Liver (tissue), 9 donors: ENCODE results near the gene TNFSF12. TPM values are rescaled to one million over a fixed set of nuclear protein-coding genes. Genes with fewer than 3 reads are reported as not detected.

Source experiments
- DNase-seq: peaks from one replicate; pipeline ENCODE4 v3.0.0-alpha.2; 2017; ENCODE audit warnings: low spot score
- H3K27ac ChIP-seq, 2 donors: one replicate each; pipeline ENCODE4 v1.7.0; 2013; ENCODE audit warnings: inconsistent platforms in 2 of 2, low read length in 2 of 2, control low read depth in 1 of 2, low read depth in 1 of 2, mild to moderate bottlenecking in 1 of 2
- H3K27me3 ChIP-seq, 4 donors: one replicate each; pipeline versions ENCODE4 v1.6.1 to v1.7.0; 2013; ENCODE audit warnings: low read length in 3 of 4, inconsistent platforms in 1 of 4, mild to moderate bottlenecking in 1 of 4, moderate library complexity in 1 of 4; ENCODE audit not compliant: control insufficient read depth in 4 of 4, insufficient read depth in 4 of 4
- H3K36me3 ChIP-seq, 4 donors: one replicate each; pipeline versions ENCODE4 v1.6.1 to v1.7.0; 2013; ENCODE audit warnings: low read length in 3 of 4, mild to moderate bottlenecking in 3 of 4, low read depth in 1 of 4, moderate library complexity in 1 of 4; ENCODE audit not compliant: control insufficient read depth in 4 of 4, insufficient read depth in 3 of 4
- H3K4me1 ChIP-seq, 4 donors: one replicate each; pipeline versions ENCODE4 v1.6.1 to v1.7.0; 2013; ENCODE audit warnings: low read length in 3 of 4, mild to moderate bottlenecking in 3 of 4, moderate library complexity in 1 of 4; ENCODE audit not compliant: control insufficient read depth in 4 of 4, insufficient read depth in 4 of 4
- H3K4me3 ChIP-seq, 3 donors: one replicate each; pipeline versions ENCODE4 v1.6.1 to v1.7.0; 2013; ENCODE audit warnings: low read length in 3 of 3, control low read depth in 1 of 3, low read depth in 1 of 3, mild to moderate bottlenecking in 1 of 3
- H3K9ac ChIP-seq, 2 donors: one replicate each; pipeline ENCODE4 v1.7.0; 2013; ENCODE audit warnings: low read length in 2 of 2, mild to moderate bottlenecking in 2 of 2, moderate library complexity in 2 of 2, control low read depth in 1 of 2, low read depth in 1 of 2
- H3K9me3 ChIP-seq, 4 donors: one replicate each; pipeline versions ENCODE4 v1.6.1 to v1.7.0; 2013; ENCODE audit warnings: low read length in 3 of 4; ENCODE audit not compliant: control insufficient read depth in 4 of 4
- ATF3 ChIP-seq: IDR thresholded peaks from 2 replicates; pipeline ENCODE4 v1.6.1; 2016; ENCODE audit warnings: antibody characterized with exemption
- CTCF ChIP-seq: fragments of 150-350 bp; IDR thresholded peaks from 2 replicates; pipeline ENCODE4 v1.5.1; 2017; ENCODE audit warnings: improper control_type of control experiment, low read depth, low read length; ENCODE audit not compliant: missing input control
- EGR1 ChIP-seq, 2 donors: IDR thresholded peaks; 2 replicates each; pipeline ENCODE4 v1.6.1; 2016 to 2018; ENCODE audit warnings: antibody characterized with exemption in 2 of 2, low read depth in 2 of 2
- FOXA1 ChIP-seq: IDR thresholded peaks from 2 replicates; pipeline ENCODE4 v1.6.1; 2016; ENCODE audit warnings: antibody characterized with exemption
- FOXA2 ChIP-seq: IDR thresholded peaks from 2 replicates; pipeline ENCODE4 v1.6.1; 2016; ENCODE audit warnings: antibody characterized with exemption
- GABPA ChIP-seq, 2 donors: IDR thresholded peaks in 1 of 2; conservative IDR thresholded peaks in 1 of 2; 2 replicates each; pipeline ENCODE4 v1.6.1; 2016; ENCODE audit warnings: antibody characterized with exemption in 2 of 2, mild to moderate bottlenecking in 1 of 2, moderate library complexity in 1 of 2
- HNF4A ChIP-seq, 2 donors: conservative IDR thresholded peaks; 2 replicates each; pipeline ENCODE4 v1.6.1; 2016; ENCODE audit warnings: antibody characterized with exemption in 2 of 2, mild to moderate bottlenecking in 2 of 2
- HNF4G ChIP-seq: IDR thresholded peaks from 2 replicates; pipeline ENCODE4 v1.6.1; 2016; ENCODE audit warnings: antibody characterized with exemption
- JUND ChIP-seq, 2 donors: IDR thresholded peaks; 2 replicates each; pipeline ENCODE4 v1.6.1; 2016; ENCODE audit warnings: antibody characterized with exemption in 2 of 2
- MAX ChIP-seq: IDR thresholded peaks from 2 replicates; pipeline ENCODE4 v1.6.1; 2016; ENCODE audit warnings: antibody characterized with exemption
- NR2F2 ChIP-seq: IDR thresholded peaks from 2 replicates; pipeline ENCODE4 v1.6.1; 2016; ENCODE audit warnings: antibody characterized with exemption
- RAD21 ChIP-seq, 2 donors: IDR thresholded peaks; 2 replicates each; pipeline ENCODE4 v1.6.1; 2016; ENCODE audit warnings: antibody characterized with exemption in 2 of 2, mild to moderate bottlenecking in 2 of 2
- RXRA ChIP-seq, 2 donors: IDR thresholded peaks; 2 replicates each; pipeline ENCODE4 v1.6.1; 2017 to 2018; ENCODE audit warnings: antibody characterized with exemption in 2 of 2, mild to moderate bottlenecking in 1 of 2
- SP1 ChIP-seq: IDR thresholded peaks from 2 replicates; pipeline ENCODE4 v1.6.1; 2018; ENCODE audit warnings: antibody characterized with exemption, mild to moderate bottlenecking
- TAF1 ChIP-seq: conservative IDR thresholded peaks from 2 replicates; pipeline ENCODE4 v1.6.1; 2016; ENCODE audit warnings: antibody characterized with exemption, mild to moderate bottlenecking
- YY1 ChIP-seq: IDR thresholded peaks from 2 replicates; pipeline ENCODE4 v1.6.1; 2016; ENCODE audit warnings: antibody characterized with exemption, mild to moderate bottlenecking
- WGBS: extraction: QIAGEN DNeasy Blood & Tissue Kit; methylation state at CpG from one replicate; pipeline ENCODE4 v1.1.7; 2013; 5-methylcytosine and 5-hydroxymethylcytosine counted together
- polyA plus RNA-seq, 2 donors: library from polyadenylated mRNA; stranded (reverse) in 1 of 2; unstranded in 1 of 2; fragments of 200-250 nt in 1 of 2; fragments of >200 nt in 1 of 2; fragmentation: Nextera tagmentation in 1 of 2; extraction: Ambion mirVana in 1 of 2; gene quantifications; one replicate each; pipeline versions ENCODE4 v1.2.1 to v1.2.3, GENCODE V29; 2013 to 2015
- total RNA-seq, 2 donors: library from RNA; depleted of rRNA; stranded (reverse); fragments of >200 nt; gene quantifications; one replicate each; pipeline ENCODE4 v1.2.3, GENCODE V29; 2014
- TF ChIP-seq, protein P1 (sequence below): IDR thresholded peaks from 2 replicates; pipeline ENCODE4 v1.6.1; 2016; ENCODE audit warnings: antibody characterized with exemption, mild to moderate bottlenecking
- TF ChIP-seq, protein P2 (sequence below): IDR thresholded peaks from 2 replicates; pipeline ENCODE4 v1.6.1; 2016; ENCODE audit warnings: antibody characterized with exemption
- donor health status: healthy.
- donor health status: healthy.
- donor health status: healthy.
- donor health status: healthy.
- donor health status: healthy.

TNFSF12 gene
- total and polyA plus RNA-seq, 4 donors: 4.2 to 13.1 (median 5.4) TPM

DNA sequence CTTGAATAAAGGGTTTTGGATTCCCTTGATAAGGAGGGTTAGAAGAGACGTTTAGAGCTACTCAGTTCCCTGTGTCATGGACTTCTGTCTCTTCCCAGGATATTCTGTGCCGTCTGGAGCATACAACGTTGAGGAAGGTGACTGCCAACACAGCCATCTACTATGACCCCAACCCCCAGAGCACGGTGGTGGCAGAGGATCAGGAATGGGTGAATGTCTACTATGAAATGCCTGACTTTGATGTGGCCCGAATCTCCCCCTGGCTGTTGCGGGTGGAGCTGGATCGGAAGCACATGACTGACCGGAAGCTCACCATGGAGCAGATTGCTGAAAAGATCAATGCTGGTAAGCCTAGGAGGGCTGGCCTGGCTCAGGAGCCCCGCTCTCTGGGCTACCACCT is 40.0 kb upstream of the TNFSF12 start:
- Histone ChIP-seq H3K27ac (no peak overlapping the region), H3K27me3 (no peaks in the 10 kb centered on the region), H3K4me1 (no peaks in the 10 kb centered on the region), H3K9ac (no peak overlapping the region), H3K36me3 (peaks cover 18 to 91% (median 65%) of the 10 kb centered on the region in 4 donors), H3K4me3 (no peak overlapping the region), H3K9me3 (no peaks in the 10 kb centered on the region)
- TF ChIP-seq HNF4G (no peak), FOXA2 (no peak), RAD21 (IDR thresholded peaks at IDR 0.05) (no peak), ATF3 (no peak), CTCF (no peak), MAX (no peak), YY1 (no peak), SP1 (no peak), EGR1 (IDR thresholded peaks at IDR 0.05; ENCODE audit: low read depth in 2 of 2) (no peak), JUND (IDR thresholded peaks at IDR 0.05) (no peak), HNF4A (conservative IDR thresholded peaks at IDR 0.05) (no peak), GABPA (IDR thresholded peaks at IDR 0.05 in 1 of 2, conservative IDR thresholded peaks at IDR 0.05 in 1 of 2) (no peak), RXRA (IDR thresholded peaks at IDR 0.05) (no peak), FOXA1 (no peak), NR2F2 (no peak), TAF1 (no peak)
- TF ChIP-seq, protein P1, sequence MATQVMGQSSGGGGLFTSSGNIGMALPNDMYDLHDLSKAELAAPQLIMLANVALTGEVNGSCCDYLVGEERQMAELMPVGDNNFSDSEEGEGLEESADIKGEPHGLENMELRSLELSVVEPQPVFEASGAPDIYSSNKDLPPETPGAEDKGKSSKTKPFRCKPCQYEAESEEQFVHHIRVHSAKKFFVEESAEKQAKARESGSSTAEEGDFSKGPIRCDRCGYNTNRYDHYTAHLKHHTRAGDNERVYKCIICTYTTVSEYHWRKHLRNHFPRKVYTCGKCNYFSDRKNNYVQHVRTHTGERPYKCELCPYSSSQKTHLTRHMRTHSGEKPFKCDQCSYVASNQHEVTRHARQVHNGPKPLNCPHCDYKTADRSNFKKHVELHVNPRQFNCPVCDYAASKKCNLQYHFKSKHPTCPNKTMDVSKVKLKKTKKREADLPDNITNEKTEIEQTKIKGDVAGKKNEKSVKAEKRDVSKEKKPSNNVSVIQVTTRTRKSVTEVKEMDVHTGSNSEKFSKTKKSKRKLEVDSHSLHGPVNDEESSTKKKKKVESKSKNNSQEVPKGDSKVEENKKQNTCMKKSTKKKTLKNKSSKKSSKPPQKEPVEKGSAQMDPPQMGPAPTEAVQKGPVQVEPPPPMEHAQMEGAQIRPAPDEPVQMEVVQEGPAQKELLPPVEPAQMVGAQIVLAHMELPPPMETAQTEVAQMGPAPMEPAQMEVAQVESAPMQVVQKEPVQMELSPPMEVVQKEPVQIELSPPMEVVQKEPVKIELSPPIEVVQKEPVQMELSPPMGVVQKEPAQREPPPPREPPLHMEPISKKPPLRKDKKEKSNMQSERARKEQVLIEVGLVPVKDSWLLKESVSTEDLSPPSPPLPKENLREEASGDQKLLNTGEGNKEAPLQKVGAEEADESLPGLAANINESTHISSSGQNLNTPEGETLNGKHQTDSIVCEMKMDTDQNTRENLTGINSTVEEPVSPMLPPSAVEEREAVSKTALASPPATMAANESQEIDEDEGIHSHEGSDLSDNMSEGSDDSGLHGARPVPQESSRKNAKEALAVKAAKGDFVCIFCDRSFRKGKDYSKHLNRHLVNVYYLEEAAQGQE: no peak
- TF ChIP-seq, protein P2, sequence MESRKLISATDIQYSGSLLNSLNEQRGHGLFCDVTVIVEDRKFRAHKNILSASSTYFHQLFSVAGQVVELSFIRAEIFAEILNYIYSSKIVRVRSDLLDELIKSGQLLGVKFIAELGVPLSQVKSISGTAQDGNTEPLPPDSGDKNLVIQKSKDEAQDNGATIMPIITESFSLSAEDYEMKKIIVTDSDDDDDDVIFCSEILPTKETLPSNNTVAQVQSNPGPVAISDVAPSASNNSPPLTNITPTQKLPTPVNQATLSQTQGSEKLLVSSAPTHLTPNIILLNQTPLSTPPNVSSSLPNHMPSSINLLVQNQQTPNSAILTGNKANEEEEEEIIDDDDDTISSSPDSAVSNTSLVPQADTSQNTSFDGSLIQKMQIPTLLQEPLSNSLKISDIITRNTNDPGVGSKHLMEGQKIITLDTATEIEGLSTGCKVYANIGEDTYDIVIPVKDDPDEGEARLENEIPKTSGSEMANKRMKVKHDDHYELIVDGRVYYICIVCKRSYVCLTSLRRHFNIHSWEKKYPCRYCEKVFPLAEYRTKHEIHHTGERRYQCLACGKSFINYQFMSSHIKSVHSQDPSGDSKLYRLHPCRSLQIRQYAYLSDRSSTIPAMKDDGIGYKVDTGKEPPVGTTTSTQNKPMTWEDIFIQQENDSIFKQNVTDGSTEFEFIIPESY: no peak
- DNase-seq: no peak
- 90% methylated on average over 9 of the region's 9 CpGs for WGBS
